IMR-90 (cell line): Measurements from ENCODE around the gene CERKL. TPM values are rescaled to one million over a fixed set of nuclear protein-coding genes. Genes with fewer than 3 reads are reported as not detected.

Experiments used
- ATAC-seq: fragments of 200-7000 bp; cut with Tn5 transposase; 2 replicates; pipeline ENCODE4 v1.9.1; 2020; ENCODE audit warnings: low read depth, mild to moderate bottlenecking, moderate library complexity
- BruUV-seq: library from RNA; stranded (reverse); fragments of 400-500 nt; replicated peaks from 2 replicates; lab custom pipeline; 2021; lab: Mats Ljungman, UMichigan
- CTCF ChIA-PET: fragments of 300-600 bp; formaldehyde crosslinking; extraction: SDS; loops from one replicate; lab custom pipeline; 2021; ENCODE audit warnings: antibody characterized with exemption; lab: Yijun Ruan, JAX
- POLR2A ChIA-PET: fragments of 300-600 bp; sonication (Branson Sonifier 250); formaldehyde crosslinking; loops from one replicate; lab custom pipeline; 2022; ENCODE audit warnings: antibody characterized with exemption; ENCODE audit not compliant: unreplicated experiment; lab: Charles Lee
- DNase-seq: peaks from one replicate; pipeline ENCODE4 v3.0.0; 2013
- H2AFZ ChIP-seq: replicated peaks from 2 replicates; pipeline ENCODE3; 2013; ENCODE audit warnings: low read length, mild to moderate bottlenecking; ENCODE audit not compliant: poor library complexity
- H2AK5ac ChIP-seq: 2 replicates; pipeline ENCODE4 v1.6.1; 2013; ENCODE audit warnings: low read depth, low read length, inconsistent platforms
- H2AK9ac ChIP-seq: replicated peaks from 2 replicates; pipeline ENCODE3; 2013; ENCODE audit warnings: mild to moderate bottlenecking, low read depth, low read length, moderate library complexity; ENCODE audit not compliant: poor library complexity
- H2BK120ac ChIP-seq: 2 replicates; pipeline ENCODE4 v1.6.1; 2013; ENCODE audit warnings: low read depth, low read length, inconsistent platforms
- H2BK15ac ChIP-seq: 3 replicates; pipeline ENCODE4 v1.6.1; 2013; ENCODE audit warnings: low read depth, low read length, inconsistent platforms
- H2BK20ac ChIP-seq: 2 replicates; pipeline ENCODE4 v1.6.1; 2013; ENCODE audit warnings: low read depth, mild to moderate bottlenecking, inconsistent platforms, low read length, moderate library complexity
- H2BK5ac ChIP-seq: 2 replicates; pipeline ENCODE4 v1.6.1; 2013; ENCODE audit warnings: mild to moderate bottlenecking, low read depth, low read length, inconsistent platforms; ENCODE audit not compliant: poor library complexity, severe bottlenecking
- H3K14ac ChIP-seq: replicated peaks from 2 replicates; pipeline ENCODE4 v1.6.1; 2013; ENCODE audit warnings: low read depth, low read length, inconsistent platforms
- H3K18ac ChIP-seq: 2 replicates; pipeline ENCODE4 v1.6.1; 2013; ENCODE audit warnings: low read depth, low read length, control low read depth
- H3K23ac ChIP-seq: 2 replicates; pipeline ENCODE4 v1.6.1; 2013; ENCODE audit warnings: low read depth, low read length, inconsistent platforms
- H3K27ac ChIP-seq: 2 replicates; pipeline ENCODE4 v1.5.1; 2013; ENCODE audit warnings: mild to moderate bottlenecking, control low read depth, low read length; ENCODE audit not compliant: insufficient read depth
- H3K27me3 ChIP-seq: 2 replicates; pipeline ENCODE4 v1.6.1; 2013; ENCODE audit warnings: low read length; ENCODE audit not compliant: control insufficient read depth, insufficient read depth
- H3K36me3 ChIP-seq: 2 replicates; pipeline ENCODE4 v1.6.1; 2013; ENCODE audit warnings: low read length, mixed read lengths; ENCODE audit not compliant: control insufficient read depth, insufficient read depth
- H3K4ac ChIP-seq: 2 replicates; pipeline ENCODE4 v1.6.1; 2013; ENCODE audit warnings: low read depth, low read length, inconsistent platforms
- H3K4me1 ChIP-seq: 2 replicates; pipeline ENCODE4 v1.6.1; 2013; ENCODE audit warnings: low read length, mixed read lengths; ENCODE audit not compliant: control insufficient read depth, insufficient read depth
- H3K4me2 ChIP-seq: 2 replicates; pipeline ENCODE4 v1.6.1; 2013; ENCODE audit warnings: low read depth, mild to moderate bottlenecking, control low read depth, low read length, moderate library complexity
- H3K4me3 ChIP-seq: 2 replicates; pipeline ENCODE4 v1.5.1; 2013; ENCODE audit warnings: low read depth, mild to moderate bottlenecking, control low read depth, low read length, moderate library complexity; ENCODE audit not compliant: insufficient read depth
- H3K56ac ChIP-seq: 2 replicates; pipeline ENCODE4 v1.6.1; 2013; ENCODE audit warnings: low read length, inconsistent platforms; ENCODE audit not compliant: insufficient read depth; ENCODE audit errors: extremely low read depth
- H3K79me1 ChIP-seq, 2 experiments: 2 replicates each; pipeline ENCODE4 v1.6.1; 2013; ENCODE audit warnings: low read length in 2 of 2, inconsistent platforms in 1 of 2, low read depth in 1 of 2
- H3K9ac ChIP-seq: 2 replicates; pipeline ENCODE4 v1.6.1; 2013; ENCODE audit warnings: low read depth, low read length, control low read depth
- H3K9me1 ChIP-seq: 2 replicates; pipeline ENCODE4 v1.6.1; 2013; ENCODE audit warnings: low read length, inconsistent platforms; ENCODE audit not compliant: insufficient read depth
- H3K9me3 ChIP-seq: 2 replicates; pipeline ENCODE4 v1.6.1; 2013; ENCODE audit warnings: low read length; ENCODE audit not compliant: control insufficient read depth, insufficient read depth
- H4K20me1 ChIP-seq: 2 replicates; pipeline ENCODE4 v1.6.1; 2013; ENCODE audit warnings: low read length, inconsistent platforms; ENCODE audit not compliant: insufficient read depth
- H4K5ac ChIP-seq: 2 replicates; pipeline ENCODE4 v1.6.1; 2013; ENCODE audit warnings: mild to moderate bottlenecking, low read depth, low read length, control low read depth
- H4K8ac ChIP-seq, 2 experiments: 2 replicates each; pipeline ENCODE4 v1.6.1; 2013; ENCODE audit warnings: low read depth in 2 of 2, low read length in 2 of 2, control low read depth in 1 of 2, inconsistent platforms in 1 of 2
- H4K91ac ChIP-seq: 2 replicates; pipeline ENCODE4 v1.6.1; 2013; ENCODE audit warnings: low read depth, low read length, inconsistent platforms; ENCODE audit not compliant: insufficient read depth
- BHLHE40 ChIP-seq: fragments of 150-350 bp; IDR thresholded peaks from 2 replicates; pipeline ENCODE4 v1.6.1; 2016; ENCODE audit warnings: mild to moderate bottlenecking, low read depth, low read length
- CEBPB ChIP-seq: IDR thresholded peaks from 2 replicates; pipeline ENCODE4 v1.6.1; 2012; ENCODE audit warnings: low read depth, low read length, improper control_type of control experiment
- CHD1 ChIP-seq: IDR thresholded peaks from 2 replicates; pipeline ENCODE4 v1.6.1; 2012; ENCODE audit warnings: low read depth, low read length, improper control_type of control experiment
- FOS ChIP-seq: fragments of 150-350 bp; IDR thresholded peaks from 2 replicates; pipeline ENCODE4 v1.6.1; 2016; ENCODE audit warnings: low read depth, low read length
- MAFK ChIP-seq: IDR thresholded peaks from 2 replicates; pipeline ENCODE4 v1.6.1; 2012; ENCODE audit warnings: low read depth, low read length, improper control_type of control experiment
- MAZ ChIP-seq: IDR thresholded peaks from 2 replicates; pipeline ENCODE4 v1.6.1; 2012; ENCODE audit warnings: low read depth, mild to moderate bottlenecking, low read length, improper control_type of control experiment, moderate library complexity, borderline replicate concordance
- MXI1 ChIP-seq: IDR thresholded peaks from 2 replicates; pipeline ENCODE4 v1.6.1; 2012; ENCODE audit warnings: low read depth, mild to moderate bottlenecking, low read length, moderate library complexity, borderline replicate concordance
- NFE2L2 ChIP-seq: fragments of 150-350 bp; IDR thresholded peaks from 2 replicates; pipeline ENCODE4 v1.6.1; 2016; ENCODE audit warnings: low read depth, mild to moderate bottlenecking, low read length
- POLR2A ChIP-seq: IDR thresholded peaks from 2 replicates; pipeline ENCODE4 v1.6.1; 2012; ENCODE audit warnings: mild to moderate bottlenecking, low read depth, low read length
- RAD21 ChIP-seq: IDR thresholded peaks from 2 replicates; pipeline ENCODE4 v1.6.1; 2012; ENCODE audit warnings: low read length, improper control_type of control experiment
- RCOR1 ChIP-seq: IDR thresholded peaks from 2 replicates; pipeline ENCODE4 v1.6.1; 2012; ENCODE audit warnings: mild to moderate bottlenecking, low read length, improper control_type of control experiment; ENCODE audit not compliant: insufficient replicate concordance
- RFX5 ChIP-seq: IDR thresholded peaks from 2 replicates; pipeline ENCODE4 v1.8.0; 2012; ENCODE audit warnings: low read depth, mild to moderate bottlenecking, low read length, moderate library complexity
- SMC3 ChIP-seq: fragments of 150-350 bp; IDR thresholded peaks from 2 replicates; pipeline ENCODE4 v1.6.1; 2016; ENCODE audit warnings: low read depth, mild to moderate bottlenecking, antibody characterized with exemption, low read length, moderate library complexity
- WGBS, 2 experiments: methylation state at CpG; one replicate each; pipeline versions ENCODE4 v1.1.5 to v1.1.7; 2013; ENCODE audit warnings: missing lambda C conversion rate in 2 of 2; ENCODE audit not compliant: insufficient read length in 1 of 2; ENCODE audit errors: extremely low coverage in 2 of 2; 5-methylcytosine and 5-hydroxymethylcytosine counted together
- dilution Hi-C: fragments of 300-500 bp; cut with HindIII; formaldehyde crosslinking; loops from one replicate; pipeline ENCODE4 v1.14.3; 2018; ENCODE audit warnings: low sequenced_read_pairs; ENCODE audit not compliant: unreplicated experiment
- in situ Hi-C: fragments of 300-500 bp; cut with MboI; formaldehyde crosslinking; loops from 3 replicates; pipeline ENCODE4 v1.14.3; 2019; ENCODE audit warnings: low sequenced_read_pairs, inconsistent platforms, mixed read lengths
- intact Hi-C: fragments of 100-400 bp; cut with micrococcal nuclease; formaldehyde crosslinking; loops from 2 replicates; pipeline ENCODE4 v1.10.0; 2022
- polyA plus RNA-seq, 3 experiments: library from polyadenylated mRNA; depleted of rRNA; stranded (reverse); fragments of >200 nt; gene quantifications; 2 replicates each; pipeline ENCODE4 v1.2.3, GENCODE V29; 2012; ENCODE audit warnings: low replicate concordance in 1 of 3
- total RNA-seq: library from RNA; depleted of rRNA; stranded (reverse); fragments of >200 nt; gene quantifications from 2 replicates; pipeline ENCODE4 v1.2.3, GENCODE V29; 2012
- TF ChIP-seq, protein P1 (sequence below): conservative IDR thresholded peaks from 2 replicates; pipeline ENCODE4 v1.5.1; 2012; ENCODE audit warnings: mild to moderate bottlenecking, low read depth, low read length, improper control_type of control experiment
- TF ChIP-seq, protein P2 (sequence below): fragments of 150-350 bp; IDR thresholded peaks from 2 replicates; pipeline ENCODE4 v1.6.1; 2017; ENCODE audit warnings: mild to moderate bottlenecking, antibody characterized with exemption, low read length, low read depth
- TF ChIP-seq, protein P3 (sequence below): fragments of 150-350 bp; IDR thresholded peaks from 2 replicates; pipeline ENCODE4 v1.6.1; 2016; ENCODE audit warnings: low read depth, mild to moderate bottlenecking, low read length, moderate library complexity, borderline replicate concordance

The CERKL gene
- total and polyA plus RNA-seq, 2 of the 4 experiments (the other 2 are of a cell fraction): under 0.01 TPM; not detected in 1

DNA sequence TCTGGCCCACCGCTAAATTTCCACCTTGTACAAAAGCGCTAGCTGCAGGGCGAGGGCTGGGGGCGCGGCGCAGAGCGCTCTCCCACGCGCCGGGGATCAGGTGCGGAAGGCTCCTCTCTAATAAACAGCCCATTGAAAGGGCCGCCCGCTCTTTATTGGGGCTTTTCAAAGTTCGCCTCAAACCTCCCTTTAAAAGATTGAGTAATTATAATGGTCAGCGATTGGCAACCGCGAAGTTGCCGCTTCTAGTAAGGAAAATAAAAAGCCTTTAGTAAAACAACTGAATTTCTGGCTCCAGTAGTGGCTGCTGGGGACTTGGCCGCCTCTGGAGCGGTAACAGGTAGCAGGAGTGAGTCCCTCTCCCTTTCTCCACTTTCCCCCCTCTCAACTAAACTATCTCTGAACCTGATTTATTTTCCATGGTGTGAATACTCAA lies 22.7 kb upstream of the CERKL start:
- no peak overlapping the region for H2BK15ac ChIP-seq
- H4K5ac ChIP-seq: no peak overlapping the region
- H3K56ac ChIP-seq: no peak overlapping the region
- peaks cover 60% of the 10 kb centered on the region for H3K27me3 ChIP-seq
- no peak overlapping the region for H2AFZ ChIP-seq
- ATAC-seq (no peak), DNase-seq (no peak)
- intact Hi-C loops (no loop called here), in situ Hi-C loops (no loop called here), dilution Hi-C loops (no loop called here)
- no peak overlapping the region for H3K4ac ChIP-seq
- no peak overlapping the region for H2BK120ac ChIP-seq
- no peak overlapping the region for H3K14ac ChIP-seq
- 0 out of 2 replicates have a peak, but pooled peaks cover under 1% of the 10 kb centered on the region for H4K20me1 ChIP-seq
- H3K4me2 ChIP-seq: no peak overlapping the region
- peaks cover 3% of the 10 kb centered on the region; the same call in 1 of the 2 replicates for H3K9me1 ChIP-seq
- no peaks in the 10 kb centered on the region for H3K36me3 ChIP-seq
- no peaks in the 10 kb centered on the region for H3K79me1 ChIP-seq
- H3K4me1 ChIP-seq: no peaks in the 10 kb centered on the region; the same call in 1 of the 2 replicates
- H3K23ac ChIP-seq: no peak overlapping the region
- no TSS peak for BruUV-seq
- H2BK20ac ChIP-seq: no peak overlapping the region
- no peak overlapping the region for H2AK5ac ChIP-seq
- POLR2A ChIA-PET: no interaction called here
- no peak overlapping the region for H3K27ac ChIP-seq
- H3K18ac ChIP-seq: no peak overlapping the region
- peaks cover 20% of the 10 kb centered on the region for H3K9me3 ChIP-seq
- H3K4me3 ChIP-seq: no peak overlapping the region
- CTCF ChIA-PET: interaction anchor here (0.6 kb wide), 1 partner anchor 1013 kb away, joined by 3 read pairs; no protein-coding TSS in a partner anchor
- 0% methylated on average over 5 of the region's 20 CpGs; no CpG with 5 or more reads in 1 of the 2 experiments for WGBS, 2 experiments
- TF ChIP-seq RFX5 (no peak), NFE2L2 (no peak), MAZ (no peak), MAFK (no peak), POLR2A (no peak), CHD1 (no peak), CEBPB (no peak), RCOR1 (no peak), SMC3 (no peak), BHLHE40 (no peak), MXI1 (no peak), FOS (no peak), RAD21 (no peak)
- TF ChIP-seq, protein P1, sequence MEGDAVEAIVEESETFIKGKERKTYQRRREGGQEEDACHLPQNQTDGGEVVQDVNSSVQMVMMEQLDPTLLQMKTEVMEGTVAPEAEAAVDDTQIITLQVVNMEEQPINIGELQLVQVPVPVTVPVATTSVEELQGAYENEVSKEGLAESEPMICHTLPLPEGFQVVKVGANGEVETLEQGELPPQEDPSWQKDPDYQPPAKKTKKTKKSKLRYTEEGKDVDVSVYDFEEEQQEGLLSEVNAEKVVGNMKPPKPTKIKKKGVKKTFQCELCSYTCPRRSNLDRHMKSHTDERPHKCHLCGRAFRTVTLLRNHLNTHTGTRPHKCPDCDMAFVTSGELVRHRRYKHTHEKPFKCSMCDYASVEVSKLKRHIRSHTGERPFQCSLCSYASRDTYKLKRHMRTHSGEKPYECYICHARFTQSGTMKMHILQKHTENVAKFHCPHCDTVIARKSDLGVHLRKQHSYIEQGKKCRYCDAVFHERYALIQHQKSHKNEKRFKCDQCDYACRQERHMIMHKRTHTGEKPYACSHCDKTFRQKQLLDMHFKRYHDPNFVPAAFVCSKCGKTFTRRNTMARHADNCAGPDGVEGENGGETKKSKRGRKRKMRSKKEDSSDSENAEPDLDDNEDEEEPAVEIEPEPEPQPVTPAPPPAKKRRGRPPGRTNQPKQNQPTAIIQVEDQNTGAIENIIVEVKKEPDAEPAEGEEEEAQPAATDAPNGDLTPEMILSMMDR: no peak
- TF ChIP-seq, protein P2, sequence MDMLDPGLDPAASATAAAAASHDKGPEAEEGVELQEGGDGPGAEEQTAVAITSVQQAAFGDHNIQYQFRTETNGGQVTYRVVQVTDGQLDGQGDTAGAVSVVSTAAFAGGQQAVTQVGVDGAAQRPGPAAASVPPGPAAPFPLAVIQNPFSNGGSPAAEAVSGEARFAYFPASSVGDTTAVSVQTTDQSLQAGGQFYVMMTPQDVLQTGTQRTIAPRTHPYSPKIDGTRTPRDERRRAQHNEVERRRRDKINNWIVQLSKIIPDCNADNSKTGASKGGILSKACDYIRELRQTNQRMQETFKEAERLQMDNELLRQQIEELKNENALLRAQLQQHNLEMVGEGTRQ: no peak
- TF ChIP-seq, protein P3, sequence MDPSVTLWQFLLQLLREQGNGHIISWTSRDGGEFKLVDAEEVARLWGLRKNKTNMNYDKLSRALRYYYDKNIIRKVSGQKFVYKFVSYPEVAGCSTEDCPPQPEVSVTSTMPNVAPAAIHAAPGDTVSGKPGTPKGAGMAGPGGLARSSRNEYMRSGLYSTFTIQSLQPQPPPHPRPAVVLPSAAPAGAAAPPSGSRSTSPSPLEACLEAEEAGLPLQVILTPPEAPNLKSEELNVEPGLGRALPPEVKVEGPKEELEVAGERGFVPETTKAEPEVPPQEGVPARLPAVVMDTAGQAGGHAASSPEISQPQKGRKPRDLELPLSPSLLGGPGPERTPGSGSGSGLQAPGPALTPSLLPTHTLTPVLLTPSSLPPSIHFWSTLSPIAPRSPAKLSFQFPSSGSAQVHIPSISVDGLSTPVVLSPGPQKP: no peak
- no peak overlapping the region for H2BK5ac ChIP-seq
- H4K91ac ChIP-seq: no peak overlapping the region
- no peak overlapping the region for H3K9ac ChIP-seq
- H4K8ac ChIP-seq: no peak overlapping the region
- H2AK9ac ChIP-seq: no peak overlapping the region
